IPS-15b (cell line): ENCODE measurements around the gene NTN1.
"Not testable (repeated sequence)": the region's sequence is repeated elsewhere in the genome, so short reads cannot be mapped to it uniquely, and the experiment has no call there.

ENCODE experiments used
- H3K27me3 ChIP-seq: one replicate; pipeline ENCODE4 v1.6.1; 2013; ENCODE audit warnings: low read length; ENCODE audit not compliant: control insufficient read depth, insufficient read depth
- H3K36me3 ChIP-seq: one replicate; pipeline ENCODE4 v1.6.1; 2013; ENCODE audit warnings: low read length; ENCODE audit not compliant: control insufficient read depth, insufficient read depth
- H3K4me1 ChIP-seq: one replicate; pipeline ENCODE4 v1.6.1; 2013; ENCODE audit warnings: mild to moderate bottlenecking, low read length; ENCODE audit not compliant: control insufficient read depth, insufficient read depth
- H3K4me3 ChIP-seq: one replicate; pipeline ENCODE4 v1.5.1; 2013; ENCODE audit warnings: low read depth, low read length
- H3K9ac ChIP-seq: one replicate; pipeline ENCODE4 v1.6.1; 2013; ENCODE audit warnings: low read depth, mild to moderate bottlenecking, low read length
- H3K9me3 ChIP-seq: one replicate; pipeline ENCODE4 v1.6.1; 2013; ENCODE audit warnings: mild to moderate bottlenecking, low read length; ENCODE audit not compliant: control insufficient read depth, insufficient read depth

NTN1 gene

DNA sequence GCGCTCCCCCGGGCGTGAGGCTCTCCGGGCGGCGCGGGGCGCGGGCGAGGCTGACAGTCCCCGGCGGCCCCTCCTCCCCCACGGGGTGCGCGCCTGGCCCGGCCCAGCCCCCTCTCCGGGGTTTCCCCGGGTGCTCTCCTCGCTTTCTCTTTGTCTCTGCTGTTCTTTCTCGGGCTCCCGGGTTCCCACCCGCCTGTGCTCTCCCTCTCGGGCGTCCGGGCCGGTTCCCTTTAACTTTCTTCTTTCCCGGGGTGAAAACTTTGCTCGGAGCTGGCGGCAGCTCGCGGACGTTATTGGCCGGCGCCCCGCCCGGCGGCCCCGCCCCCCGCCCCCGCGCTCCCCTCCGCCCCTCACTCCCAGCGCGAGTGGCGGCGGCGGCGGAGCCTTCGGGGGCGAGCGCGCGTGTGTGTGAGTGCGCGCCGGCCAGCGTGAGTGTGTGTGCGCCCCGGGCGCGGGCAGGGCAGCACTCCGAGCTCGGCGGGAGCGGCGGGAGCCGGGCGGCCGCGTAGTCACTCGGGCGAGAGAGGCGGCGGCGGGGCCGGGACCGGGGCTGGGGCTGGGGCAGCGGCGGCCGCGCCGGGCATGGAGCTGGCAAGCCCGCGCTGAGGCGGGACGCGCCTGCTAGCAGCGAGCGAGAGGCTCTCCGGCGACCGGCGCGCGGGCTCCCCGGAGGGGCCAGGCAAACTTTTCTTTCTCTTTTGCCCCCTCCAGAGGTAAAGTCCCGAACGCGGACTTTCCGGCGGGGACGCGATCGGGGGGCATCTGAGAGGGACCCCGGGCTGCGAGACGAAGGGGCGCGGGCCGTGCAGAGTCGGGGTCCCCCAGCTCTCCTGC is at the start of gene NTN1:
NTN1 (plus strand) TSS at position 353 of the 834 bp plus-strand sequence. CDS start 864 bp downstream, outside the sequence.
- no peak within 1 kb of the TSS for H3K9ac ChIP-seq
- no peaks in the 10 kb centered on the region for H3K36me3 ChIP-seq
- peaks cover 82% of the 10 kb centered on the region for H3K27me3 ChIP-seq
- H3K4me1 ChIP-seq, result peaks cover 13% of the 10 kb centered on the region
- peak within 1 kb of the TSS; percentile 59 for H3K4me3 ChIP-seq
- H3K9me3 ChIP-seq, result no peaks in the 10 kb centered on the region

DNA sequence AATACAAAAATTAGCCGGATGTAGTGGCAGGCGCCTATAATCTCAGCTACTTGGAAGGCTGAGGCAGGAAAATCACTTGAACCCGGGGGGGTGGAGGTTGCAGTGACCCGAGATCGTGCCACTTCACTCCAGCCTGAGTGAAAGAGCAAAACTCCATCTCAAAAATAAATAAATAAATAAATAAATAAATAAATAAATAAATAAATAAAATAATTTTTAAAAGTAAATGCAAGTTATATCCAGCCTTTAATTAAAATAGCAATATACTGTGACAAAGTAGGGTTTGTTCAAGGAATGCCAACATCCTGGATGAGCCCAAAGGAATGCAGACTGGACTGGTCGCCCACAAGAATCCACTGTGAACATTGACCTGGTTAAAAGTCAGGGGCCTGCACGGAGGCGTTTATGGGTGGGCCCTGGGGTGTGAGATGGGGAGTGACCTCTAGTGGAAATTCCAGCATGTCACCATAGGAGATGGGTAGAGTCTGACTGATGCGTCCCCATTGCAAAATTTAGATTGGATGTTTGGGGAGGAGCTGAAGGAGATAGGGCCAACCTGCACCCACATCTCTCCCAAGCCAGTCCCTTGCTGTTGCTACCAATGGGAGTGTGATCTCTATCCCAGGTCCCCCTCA is 46.1 kb upstream of the NTN1 start:
- Histone ChIP-seq H3K9me3 (no peaks in the 10 kb centered on the region), H3K9ac (no peak overlapping the region), H3K36me3 (no peaks in the 10 kb centered on the region), H3K4me1 (no peaks in the 10 kb centered on the region), H3K27me3 (no peaks in the 10 kb centered on the region), H3K4me3 (no peak overlapping the region)

DNA sequence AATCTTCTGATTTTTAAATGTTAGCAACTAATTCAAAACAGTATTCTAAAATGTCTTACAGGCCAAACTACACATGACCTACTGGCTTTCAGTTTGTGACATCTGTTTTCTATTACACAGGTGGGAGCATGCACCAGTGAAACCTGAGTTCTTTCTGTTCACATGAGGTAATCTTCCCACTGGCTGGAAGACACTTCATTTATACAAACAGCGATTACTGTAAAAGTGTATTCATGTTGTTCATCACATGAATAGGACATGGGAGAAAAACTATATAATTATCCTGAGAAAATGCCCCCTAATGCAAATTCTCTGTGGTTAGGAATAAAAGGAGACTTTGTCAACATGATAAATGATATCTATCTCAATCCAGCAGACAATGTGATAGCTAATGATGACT is 44.7 kb upstream of the NTN1 start:
- no peaks in the 10 kb centered on the region for H3K27me3 ChIP-seq
- H3K4me3 ChIP-seq, result no peak overlapping the region
- H3K9me3 ChIP-seq, result no peaks in the 10 kb centered on the region
- no peaks in the 10 kb centered on the region for H3K4me1 ChIP-seq
- no peaks in the 10 kb centered on the region for H3K36me3 ChIP-seq
- no peak overlapping the region for H3K9ac ChIP-seq

DNA sequence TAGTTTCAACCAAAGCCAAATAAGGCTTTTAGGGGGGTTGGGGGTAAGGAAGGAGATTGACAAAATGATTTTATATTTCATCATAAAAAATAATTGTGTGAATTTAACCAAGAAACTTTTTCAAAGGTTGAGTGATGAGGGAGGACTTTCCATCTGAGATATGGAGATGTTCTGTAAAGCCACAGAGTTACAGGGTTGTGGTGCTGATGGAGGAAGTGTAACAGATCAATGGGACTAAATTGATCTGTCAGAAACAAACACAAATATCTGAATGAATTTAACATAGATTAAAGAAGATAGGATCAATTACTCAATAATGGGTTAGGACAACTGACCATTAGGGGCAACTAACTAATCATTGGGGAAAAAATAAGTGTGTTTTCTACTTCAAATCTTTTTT is 41.6 kb upstream of the NTN1 start:
- Histone ChIP-seq H3K36me3 (no peaks in the 10 kb centered on the region), H3K27me3 (no peaks in the 10 kb centered on the region), H3K4me3 (no peak overlapping the region), H3K4me1 (no peaks in the 10 kb centered on the region), H3K9me3 (no peaks in the 10 kb centered on the region), H3K9ac (no peak overlapping the region)

DNA sequence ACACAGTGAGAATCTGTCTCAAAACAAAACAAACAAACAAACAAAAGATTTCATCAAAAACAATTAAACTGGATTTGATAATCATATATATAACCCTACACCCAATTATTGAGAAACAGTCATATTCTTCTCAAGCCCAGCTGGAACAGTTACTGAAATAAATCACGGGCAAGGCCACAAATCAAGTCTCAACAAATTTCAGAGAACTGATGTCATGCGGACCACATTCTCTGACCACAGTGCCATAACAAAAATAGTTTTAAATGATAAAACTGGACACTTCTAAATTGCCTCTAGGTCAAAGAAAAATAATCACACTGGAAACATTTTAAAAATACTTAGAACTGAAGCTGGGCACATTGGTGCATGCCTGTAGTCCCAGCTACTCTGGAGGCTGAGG is 39.9 kb upstream of the NTN1 start:
- Histone ChIP-seq H3K36me3 (no peaks in the 10 kb centered on the region), H3K4me3 (no peak overlapping the region), H3K4me1 (no peaks in the 10 kb centered on the region), H3K9ac (no peak overlapping the region), H3K27me3 (no peaks in the 10 kb centered on the region), H3K9me3 (no peaks in the 10 kb centered on the region)

DNA sequence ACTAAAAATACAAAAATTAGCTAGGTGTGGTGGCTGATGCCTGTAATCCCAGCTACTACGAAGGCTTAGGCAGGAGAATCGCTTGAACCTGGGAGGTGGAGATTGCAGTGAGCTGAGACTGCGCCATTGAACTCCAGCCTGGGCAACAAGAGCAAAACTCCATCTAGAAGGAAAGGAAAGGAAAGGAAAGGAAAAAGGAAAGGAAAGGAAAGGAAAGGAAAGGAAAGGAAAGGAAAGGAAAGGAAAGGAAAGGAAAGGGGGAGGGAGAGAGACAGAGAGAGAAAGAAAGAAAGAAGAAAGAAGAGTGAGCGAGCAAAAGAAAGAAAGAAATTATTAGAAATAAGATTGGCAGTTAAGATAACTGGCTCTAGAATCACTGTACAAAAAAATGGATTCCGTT is 37.1 kb upstream of the NTN1 start:
- H3K36me3 ChIP-seq, H3K4me3 ChIP-seq, H3K27me3 ChIP-seq, H3K9me3 ChIP-seq, H3K9ac ChIP-seq, H3K4me1 ChIP-seq: not testable (repeated sequence)

DNA sequence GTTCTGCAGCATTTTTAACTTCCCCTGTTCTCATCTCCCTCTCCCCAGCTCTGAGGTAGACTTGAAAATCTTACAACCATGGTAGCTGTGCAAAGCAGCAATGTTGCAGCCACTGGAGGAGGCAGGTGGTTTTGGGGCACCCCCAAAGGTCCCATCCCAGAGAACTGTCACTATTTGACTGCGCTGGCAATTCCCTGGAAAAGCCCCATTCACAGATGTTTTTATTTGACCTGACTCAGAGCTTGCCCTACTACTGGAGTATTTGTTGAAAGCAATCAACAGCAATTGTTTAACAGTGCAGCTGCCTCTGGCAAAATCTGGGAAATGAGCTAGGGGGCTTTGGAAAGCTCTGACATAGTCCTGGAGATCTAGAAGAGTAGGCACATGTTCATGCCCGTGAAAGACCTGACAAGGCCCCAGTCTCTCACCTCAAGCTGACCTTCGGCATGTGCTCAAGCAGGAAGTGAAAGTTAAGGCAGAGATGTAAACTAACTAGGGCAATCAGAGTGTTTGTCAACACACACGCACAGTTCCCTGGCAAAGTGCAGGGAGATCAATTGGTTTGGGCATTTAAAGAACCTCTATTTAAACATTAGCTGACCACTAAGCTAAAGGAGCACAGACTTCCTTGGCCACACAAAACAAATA is 36.1 kb upstream of the NTN1 start:
- H3K4me1 ChIP-seq, result no peaks in the 10 kb centered on the region
- H3K4me3 ChIP-seq, result no peak overlapping the region
- no peaks in the 10 kb centered on the region for H3K27me3 ChIP-seq
- H3K9ac ChIP-seq, result no peak overlapping the region
- H3K36me3 ChIP-seq, result no peaks in the 10 kb centered on the region
- H3K9me3 ChIP-seq, result no peaks in the 10 kb centered on the region

DNA sequence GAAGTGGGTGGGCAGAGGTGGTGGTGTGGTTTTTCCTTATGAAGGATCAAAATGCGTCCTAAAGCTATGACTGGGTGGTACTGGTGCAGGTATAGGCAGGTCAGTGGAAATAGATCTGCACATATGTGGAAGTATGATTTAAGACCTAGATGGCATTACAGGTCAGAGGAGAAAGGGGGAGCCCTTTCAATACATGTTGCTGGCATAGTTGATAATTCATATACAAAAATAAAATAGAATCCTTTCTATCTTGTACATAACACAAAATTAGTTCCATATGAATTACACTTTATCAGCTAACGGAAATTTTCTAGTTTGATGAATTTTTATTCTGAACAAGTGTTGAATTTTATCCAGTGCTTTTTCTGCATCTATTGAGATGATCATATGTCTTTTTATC is 35.0 kb upstream of the NTN1 start:
- Histone ChIP-seq H3K27me3 (no peaks in the 10 kb centered on the region), H3K9ac (no peak overlapping the region), H3K9me3 (no peaks in the 10 kb centered on the region), H3K4me1 (no peaks in the 10 kb centered on the region), H3K36me3 (no peaks in the 10 kb centered on the region), H3K4me3 (no peak overlapping the region)

DNA sequence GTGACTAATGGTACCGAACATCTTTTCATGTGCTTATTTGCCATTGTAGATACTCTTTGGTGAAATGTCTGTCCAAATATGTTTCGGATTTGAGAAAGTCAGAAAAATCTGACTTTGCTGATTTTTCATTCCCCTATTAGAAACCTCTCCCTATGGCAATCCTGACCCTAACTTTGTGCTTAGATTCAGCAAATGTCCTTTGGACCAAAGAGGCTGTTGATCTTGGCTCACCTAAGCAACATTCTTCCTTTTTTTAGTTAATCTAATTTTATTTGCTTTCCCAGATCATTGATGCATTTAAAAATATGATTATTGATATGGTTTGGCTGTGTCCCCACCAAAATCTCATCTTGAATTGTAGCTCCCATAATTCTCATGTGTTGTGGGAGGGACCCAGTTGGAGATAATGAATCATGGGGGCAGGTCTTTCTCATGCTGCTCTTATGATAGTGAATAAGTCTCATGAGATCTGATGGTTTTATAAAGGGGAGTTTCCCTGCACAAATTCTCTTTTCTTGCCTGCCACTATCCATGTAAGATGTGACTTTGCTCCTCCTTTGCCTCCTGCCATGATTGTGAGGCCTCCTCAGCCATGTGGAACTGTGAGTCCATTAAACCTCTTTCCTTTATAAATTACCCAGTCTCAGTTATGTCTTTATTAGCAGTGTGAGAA is 32.9 kb upstream of the NTN1 start:
- not testable (repeated sequence) for H3K9me3 ChIP-seq, H3K36me3 ChIP-seq, H3K4me3 ChIP-seq, H3K9ac ChIP-seq, H3K27me3 ChIP-seq, H3K4me1 ChIP-seq

DNA sequence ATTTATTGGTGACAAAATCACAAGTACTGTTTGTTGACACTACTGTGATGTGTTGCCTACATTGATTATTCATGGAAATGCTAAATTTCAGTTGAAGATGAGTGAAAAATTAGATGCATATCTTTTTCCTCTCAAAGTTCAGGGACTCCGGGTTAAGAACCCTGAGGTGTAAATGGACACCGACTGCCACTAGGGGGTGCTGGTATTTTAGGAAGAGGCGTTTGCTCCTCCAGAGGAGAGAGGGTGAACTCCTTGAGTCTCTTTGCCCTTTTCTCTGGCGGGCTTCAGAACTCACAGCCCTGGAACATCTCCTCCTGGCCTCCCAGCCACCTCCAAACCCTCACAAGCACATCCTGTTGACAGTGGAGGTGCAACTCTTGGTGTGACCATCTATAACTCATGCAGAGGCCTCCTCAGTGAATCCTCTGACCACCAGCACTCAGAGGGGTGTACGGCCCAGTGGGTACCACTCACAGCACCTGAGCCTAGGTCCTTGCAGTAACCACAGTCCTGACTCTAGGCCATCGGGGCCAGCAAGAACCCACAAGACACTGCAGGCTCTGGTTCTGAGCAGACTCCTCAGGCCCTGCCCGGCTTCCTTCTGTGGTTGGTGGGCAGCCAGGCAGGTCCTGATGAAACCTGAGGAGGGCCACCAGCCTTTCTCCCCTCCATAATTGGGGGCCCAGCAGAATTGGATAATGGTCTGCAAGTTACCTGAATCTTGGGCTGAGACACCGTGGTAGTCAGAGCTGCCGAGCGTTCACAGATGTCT is 29.6 kb upstream of the NTN1 start:
- peaks cover 4% of the 10 kb centered on the region for H3K4me1 ChIP-seq
- H3K27me3 ChIP-seq, result no peaks in the 10 kb centered on the region
- no peak overlapping the region for H3K9ac ChIP-seq
- no peak overlapping the region for H3K4me3 ChIP-seq
- H3K9me3 ChIP-seq, result no peaks in the 10 kb centered on the region
- H3K36me3 ChIP-seq, result no peaks in the 10 kb centered on the region

DNA sequence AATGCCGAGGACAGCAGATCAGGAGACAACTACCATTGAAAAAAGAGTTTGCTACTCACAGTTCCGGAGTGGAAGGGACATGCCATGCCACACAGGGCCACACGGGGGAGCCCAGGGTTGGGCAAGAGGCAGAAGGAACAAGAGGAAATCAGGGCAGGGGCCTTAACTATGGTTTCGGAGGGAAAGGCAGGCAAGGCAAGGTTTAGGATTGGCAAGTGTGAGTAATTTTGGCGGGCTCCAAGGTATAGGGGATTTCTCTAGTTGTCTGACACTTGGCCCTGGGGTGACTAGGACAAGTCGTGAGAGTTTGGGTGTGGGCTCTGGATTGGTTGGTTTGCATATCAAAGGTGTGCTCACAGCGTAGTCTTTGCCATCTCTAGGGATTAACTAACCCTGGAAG is 27.0 kb upstream of the NTN1 start:
- Histone ChIP-seq H3K9ac (no peak overlapping the region), H3K36me3 (no peaks in the 10 kb centered on the region), H3K4me3 (no peak overlapping the region), H3K9me3 (no peaks in the 10 kb centered on the region), H3K4me1 (peaks cover 4% of the 10 kb centered on the region), H3K27me3 (no peaks in the 10 kb centered on the region)
